K562 (cell line): ENCODE results near the gene SIGLEC11. TPM values are rescaled to one million over a fixed set of nuclear protein-coding genes. Genes with fewer than 3 reads are reported as not detected.

ENCODE experiments used
- AFF1 ChIP-seq, 2 experiments: fragments of 450-650 bp; IDR thresholded peaks; 2 replicates each; pipeline ENCODE4 v1.6.1; 2018; ENCODE audit warnings: mild to moderate bottlenecking in 2 of 2, low read depth in 1 of 2; ENCODE audit not compliant: partially characterized antibody in 2 of 2
- BRD9 ChIP-seq: fragments of 450-650 bp; IDR thresholded peaks from 2 replicates; pipeline ENCODE4 v1.6.1; 2018; ENCODE audit warnings: low read depth; ENCODE audit not compliant: partially characterized antibody
- CHD1 ChIP-seq: fragments of 200-600 bp; sonication (generic); IDR thresholded peaks from one replicate; pipeline ENCODE4 v1.6.1; 2012; ENCODE audit warnings: mild to moderate bottlenecking, moderate library complexity, low read length, inconsistent platforms
- CTBP1 ChIP-seq: fragments of 450-650 bp; IDR thresholded peaks from 2 replicates; pipeline ENCODE4 v1.6.1; 2016; ENCODE audit warnings: borderline replicate concordance
- FOXJ2 ChIP-seq: fragments of 200-800 bp; sonication (Bioruptor generic); IDR thresholded peaks from 2 replicates; pipeline ENCODE4 v1.6.1; 2016; ENCODE audit warnings: missing genetic modification characterization, missing compliant biosample characterization
- NFATC3 ChIP-seq: fragments of 450-650 bp; IDR thresholded peaks from 2 replicates; pipeline ENCODE4 v1.6.1; 2017; ENCODE audit warnings: mild to moderate bottlenecking
- POLR2AphosphoS5 ChIP-seq: IDR thresholded peaks from 2 replicates; pipeline ENCODE4 v1.6.1; 2011; ENCODE audit warnings: mild to moderate bottlenecking, low read depth, low read length, moderate library complexity; ENCODE audit not compliant: control insufficient read depth, insufficient read depth
- PYGO2 ChIP-seq: fragments of 450-650 bp; IDR thresholded peaks from 2 replicates; pipeline ENCODE4 v1.6.1; 2016; ENCODE audit warnings: mild to moderate bottlenecking, missing genetic modification characterization, moderate library complexity, missing compliant biosample characterization
- RBM34 ChIP-seq: fragments of 200-400 bp; formaldehyde crosslinking; IDR thresholded peaks from 2 replicates; pipeline ENCODE4 v1.6.1; 2018; ENCODE audit warnings: low read length, borderline replicate concordance; ENCODE audit not compliant: insufficient read depth
- RNF2 ChIP-seq: sonication (generic); IDR thresholded peaks from 2 replicates; pipeline ENCODE4 v1.6.1; 2016
- SIN3A ChIP-seq, 2 experiments: fragments of 150-350 bp in 1 of 2; IDR thresholded peaks; 2 replicates each; pipeline ENCODE4 v1.6.1; 2011 to 2016; ENCODE audit warnings: borderline replicate concordance in 2 of 2, low read depth in 2 of 2, low read length in 2 of 2, mild to moderate bottlenecking in 2 of 2, moderate library complexity in 2 of 2; ENCODE audit not compliant: control insufficient read depth in 1 of 2
- STAT5A ChIP-seq: IDR thresholded peaks from 2 replicates; pipeline ENCODE4 v1.6.1; 2012; ENCODE audit warnings: low read length, inconsistent platforms, borderline replicate concordance
- XRCC3 ChIP-seq: fragments of 450-650 bp; IDR thresholded peaks from 2 replicates; pipeline ENCODE4 v1.6.1; 2017; ENCODE audit warnings: mild to moderate bottlenecking, moderate library complexity
- ZFPM2 ChIP-seq: fragments of 250-450 bp; sonication (Bioruptor Pico); IDR thresholded peaks from 2 replicates; pipeline ENCODE4 v1.5.1; 2022; ENCODE audit warnings: mild to moderate bottlenecking
- ZNF12 ChIP-seq: sonication (generic); formaldehyde crosslinking; IDR thresholded peaks from 2 replicates; pipeline ENCODE4 v1.4.0; 2020; ENCODE audit warnings: mild to moderate bottlenecking, missing genetic modification reagents
- ZNF124 ChIP-seq: sonication (generic); formaldehyde crosslinking; IDR thresholded peaks from 2 replicates; pipeline ENCODE4 v1.8.1; 2022; ENCODE audit warnings: missing genetic modification reagents
- ZNF232 ChIP-seq: sonication (generic); formaldehyde crosslinking; IDR thresholded peaks from 2 replicates; pipeline ENCODE4 v1.8.0; 2022; ENCODE audit warnings: mild to moderate bottlenecking, missing genetic modification reagents
- ZNF282 ChIP-seq: sonication (generic); formaldehyde crosslinking; IDR thresholded peaks from 2 replicates; pipeline ENCODE4 v1.8.1; 2023; ENCODE audit warnings: missing genetic modification reagents
- ZNF347 ChIP-seq: fragments of 450-650 bp; formaldehyde crosslinking; IDR thresholded peaks from 2 replicates; pipeline ENCODE4 v1.4.0; 2020; ENCODE audit warnings: low read depth, mild to moderate bottlenecking, moderate library complexity
- ZNF609 ChIP-seq: sonication (generic); formaldehyde crosslinking; IDR thresholded peaks from 2 replicates; pipeline ENCODE4 v1.8.1; 2023; ENCODE audit warnings: missing genetic modification reagents, mild to moderate bottlenecking, borderline replicate concordance
- polyA plus RNA-seq, 8 experiments: library from polyadenylated mRNA; depleted of rRNA in 4 of 8; stranded (reverse) in 5 of 8; unstranded in 3 of 8; fragments of >200 nt; fragmentation: Nextera tagmentation in 2 of 8; fragmentation: Illumina TruSeq in 1 of 8; extraction: Ambion mirVana in 2 of 8; extraction: Trizol in 1 of 8; gene quantifications; 2 replicates each; pipeline versions ENCODE4 v1.2.1 to v1.2.3, GENCODE V29; 2011 to 2014; ENCODE audit warnings: inconsistent platforms in 1 of 8, missing spikeins in 1 of 8
- total RNA-seq, 7 experiments: library from RNA; depleted of rRNA in 6 of 7; stranded (reverse); fragments of >200 nt in 6 of 7; fragmentation: Illumina TruSeq in 2 of 7; extraction: Trizol in 2 of 7; gene quantifications; 2 replicates each; pipeline versions ENCODE4 v1.2.1 to v1.2.3, GENCODE V29; 2011 to 2021; ENCODE audit warnings: low replicate concordance in 1 of 7

Gene SIGLEC11
- total and polyA plus RNA-seq, 9 of the 15 experiments (the other 6 are each of a cell fraction or from before 2014, with no cell fraction given): not detected

- TF ChIP-seq SIN3A (IDR thresholded peaks at IDR 0.05; ENCODE audit: borderline replicate concordance in 2 of 2, control insufficient read depth in 1 of 2, low read depth in 2 of 2, low read length in 2 of 2): peak; percentile 100
- TF ChIP-seq ZNF609 (CRISPR knock-in tag): peak; percentile 100
- TF ChIP-seq ZNF232 (CRISPR knock-in tag): peak; percentile 100
- no peak for TF ChIP-seq BRD9
- TF ChIP-seq ZNF282 (CRISPR knock-in tag): peak; percentile 100
- TF ChIP-seq ZNF124 (CRISPR knock-in tag): peak; percentile 98
- peak; percentile 97 for TF ChIP-seq ZNF12 (CRISPR knock-in tag)
- TF ChIP-seq CTBP1: peak; percentile 95
- no peak for TF ChIP-seq XRCC3
- TF ChIP-seq CHD1: no peak
- no peak for TF ChIP-seq RBM34
- TF ChIP-seq STAT5A: peak; percentile 73
- TF ChIP-seq ZNF347 (CRISPR knock-in tag): no peak
- TF ChIP-seq ZFPM2: peak; percentile 93
- peak; percentile 96 for TF ChIP-seq FOXJ2
- peak; percentile 44; the same call in 1 of the 2 replicates for TF ChIP-seq POLR2AphosphoS5
- TF ChIP-seq AFF1 (IDR thresholded peaks at IDR 0.05; ENCODE audit: low read depth in 1 of 2, partially characterized antibody in 2 of 2): peak in 1 of 2 experiments; percentile 100
- TF ChIP-seq NFATC3: peak; percentile 69; the same call in 1 of the 2 replicates
- peak; percentile 97 for TF ChIP-seq PYGO2
- peak; percentile 50; the same call in 1 of the 2 replicates for TF ChIP-seq RNF2
These were observed 26.3 kb upstream of the SIGLEC11 start (continued) for GRCh38 chr19:49987159-49987698.
